KOPT-K1 (cell line): ENCODE measurements around the gene ACTRT3.

Experiments used
- H3K27ac ChIP-seq: fragments of 200-600 bp; sonication (generic); 2 replicates; pipeline ENCODE4 v1.5.1; 2016; ENCODE audit warnings: antibody characterized with exemption, mild to moderate bottlenecking, low read depth, low read length; ENCODE audit not compliant: poor library complexity, severe bottlenecking
- H3K36me3 ChIP-seq: fragments of 200-600 bp; sonication (generic); 2 replicates; pipeline ENCODE4 v1.5.1; 2017; ENCODE audit warnings: antibody characterized with exemption, mild to moderate bottlenecking, low read length, moderate library complexity; ENCODE audit not compliant: insufficient read depth
- H3K9me3 ChIP-seq: fragments of 200-600 bp; sonication (generic); 2 replicates; pipeline ENCODE4 v1.5.1; 2017; ENCODE audit warnings: antibody characterized with exemption, low read length, mild to moderate bottlenecking; ENCODE audit not compliant: insufficient read depth, poor library complexity, severe bottlenecking

Gene ACTRT3

DNA sequence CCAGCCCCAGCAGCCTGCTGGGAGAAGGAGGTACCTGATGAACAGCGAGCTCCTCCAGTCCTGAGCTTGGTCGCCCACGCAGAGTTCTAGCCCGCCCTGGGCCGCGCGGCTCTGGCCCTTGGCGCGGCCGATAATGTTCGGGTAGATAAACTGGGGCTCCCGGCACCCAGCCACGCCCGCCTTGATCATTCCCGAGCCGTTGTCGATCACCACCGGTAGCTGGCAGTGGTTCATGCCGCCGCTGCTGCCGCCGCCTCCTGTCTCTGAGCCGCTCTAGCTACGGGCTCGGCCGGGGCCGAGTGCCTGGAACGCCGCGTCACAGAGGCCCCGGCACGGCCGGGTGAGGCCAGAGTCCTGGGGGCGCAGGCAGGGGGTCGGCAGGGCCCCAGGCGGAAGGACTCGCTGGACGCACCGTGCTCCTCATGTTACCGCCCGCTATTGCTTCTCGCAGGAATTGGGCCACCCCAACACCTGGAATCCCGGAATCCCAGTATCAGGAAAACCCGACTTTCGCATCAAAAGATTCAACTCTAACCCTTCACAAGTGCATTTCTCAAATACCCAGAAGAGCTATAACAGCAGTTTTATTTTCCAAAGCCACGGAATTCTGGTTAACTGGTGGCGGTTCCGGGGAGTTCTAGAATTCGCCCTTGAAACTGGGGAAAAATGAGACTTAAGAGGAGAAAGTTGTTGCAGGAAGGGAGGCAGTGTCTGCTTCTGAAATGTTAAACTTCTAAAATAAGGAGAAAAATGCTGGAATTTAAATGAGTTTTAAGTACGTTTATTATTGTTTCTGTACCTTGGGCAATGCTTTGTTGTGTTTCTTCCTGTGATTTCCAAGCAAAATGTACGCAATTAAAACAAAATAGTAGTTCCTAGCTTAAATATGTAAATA is at the start of gene ACTRT3:
ACTRT3 (minus strand) TSS at position 275 of the 895 bp plus-strand sequence; CDS start at position 234, 41 bp downstream.
- Histone ChIP-seq H3K9me3 (no peaks in the 10 kb centered on the region), H3K27ac (peak within 1 kb of the TSS; percentile 24), H3K36me3 (peaks cover 4% of the 10 kb centered on the region)

DNA sequence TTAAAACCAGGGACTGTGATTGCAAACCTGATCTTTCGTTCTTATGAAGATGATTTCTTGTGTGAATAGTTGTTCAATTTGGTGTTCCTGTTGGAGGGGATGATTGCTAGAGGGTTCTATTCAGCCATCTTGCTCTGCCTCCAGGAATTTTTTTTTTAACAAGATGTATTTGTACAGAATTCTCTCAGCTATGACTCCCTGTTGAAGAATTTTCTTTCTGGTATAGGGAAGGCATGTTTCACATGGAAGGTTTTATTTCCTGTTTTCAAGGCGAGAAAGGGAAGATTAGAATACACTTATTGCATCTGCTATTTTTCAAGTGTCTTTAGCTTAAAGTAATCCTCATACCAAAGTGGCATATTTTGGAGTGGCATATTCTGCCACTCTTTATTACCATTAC is 49.0 kb upstream of the ACTRT3 start:
- Histone ChIP-seq H3K9me3 (peaks cover 13% of the 10 kb centered on the region), H3K27ac (no peak overlapping the region), H3K36me3 (no peaks in the 10 kb centered on the region)

DNA sequence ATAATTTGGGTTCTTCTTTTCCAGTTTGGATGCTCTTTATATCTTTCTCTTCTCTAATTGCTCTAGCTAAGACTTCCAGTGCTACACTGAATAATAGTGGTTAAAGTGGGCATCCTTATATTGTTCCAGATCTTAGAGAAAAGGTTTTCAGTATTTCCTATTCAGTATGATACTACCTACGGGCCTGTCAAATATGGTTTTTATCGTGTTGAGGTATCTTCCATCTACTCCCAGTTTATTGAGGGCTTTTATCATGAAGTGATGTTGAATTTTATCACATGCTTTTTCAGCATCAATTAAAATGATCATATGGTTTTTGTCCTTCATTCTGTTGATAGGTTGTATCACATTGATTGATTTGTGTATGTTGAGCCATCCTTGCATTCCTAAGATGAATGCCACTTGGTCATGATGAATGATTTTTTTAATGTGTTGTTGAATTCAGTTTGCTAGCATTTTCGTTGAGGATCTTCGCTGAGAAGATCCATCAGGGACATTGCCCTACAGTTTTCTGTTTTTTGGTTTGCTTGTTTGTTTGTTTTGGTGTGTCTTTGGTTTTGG is 46.3 kb upstream of the ACTRT3 start:
- Histone ChIP-seq H3K27ac (no peak overlapping the region), H3K9me3 (peaks cover 13% of the 10 kb centered on the region), H3K36me3 (no peaks in the 10 kb centered on the region)

DNA sequence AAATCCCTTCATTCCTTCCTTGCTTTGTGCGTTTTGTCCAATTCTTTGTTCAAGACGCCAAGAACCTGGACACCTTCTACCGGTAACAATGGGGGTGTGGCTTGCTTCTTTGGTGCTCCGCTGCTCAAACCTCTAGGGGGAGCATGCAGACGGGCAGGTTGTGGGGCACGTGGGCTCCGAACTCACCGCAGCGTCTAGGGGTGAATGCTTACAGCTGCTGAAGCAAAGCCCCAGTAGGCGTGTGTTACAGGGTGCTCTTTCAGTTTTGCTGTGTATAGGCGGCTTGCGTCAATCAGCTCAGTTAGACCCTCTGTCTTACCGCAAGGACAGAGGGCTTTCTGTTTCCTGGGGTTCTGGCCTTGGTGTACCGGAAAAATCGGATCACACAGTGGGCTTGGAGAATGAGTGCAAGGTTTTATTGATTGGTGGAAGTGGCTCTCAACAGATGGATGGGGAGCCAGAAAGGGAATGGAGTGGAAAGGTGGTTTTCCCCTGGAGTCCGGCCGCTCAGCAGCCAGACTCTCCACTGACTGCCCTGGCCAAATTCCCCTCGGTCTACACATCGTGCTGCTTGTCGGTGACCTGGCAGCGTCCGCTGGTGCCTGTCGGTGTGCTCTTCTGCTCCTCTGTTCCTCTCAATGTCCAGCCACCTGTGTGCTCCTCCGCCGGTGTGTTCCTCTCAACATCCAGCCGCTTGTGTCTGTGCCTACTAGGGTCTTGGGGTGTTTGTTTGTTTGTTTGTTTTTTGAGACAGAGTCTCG is 44.6 kb upstream of the ACTRT3 start:
- Histone ChIP-seq H3K9me3 (peaks cover 13% of the 10 kb centered on the region), H3K27ac (peak overlapping the region; percentile 76), H3K36me3 (no peaks in the 10 kb centered on the region)

DNA sequence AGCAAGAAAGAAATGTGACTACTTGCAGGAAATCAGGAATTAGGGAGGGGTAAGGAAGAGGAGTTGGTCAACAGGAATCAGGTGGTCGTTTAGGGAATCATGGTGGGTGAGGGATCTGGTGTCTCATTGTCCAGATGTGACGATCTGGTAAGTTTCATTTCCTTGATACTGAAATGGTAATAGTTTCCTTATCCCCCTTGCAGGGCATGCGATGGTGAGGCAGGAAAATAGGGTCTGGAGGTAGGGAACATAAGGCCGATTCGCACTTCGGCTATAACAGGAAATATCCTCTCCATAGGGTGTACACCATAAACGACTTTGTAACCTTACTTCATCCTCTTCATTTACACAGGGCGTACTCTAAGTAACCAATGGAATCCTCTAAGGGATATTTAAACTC is 43.9 kb upstream of the ACTRT3 start:
- H3K36me3 ChIP-seq = peaks cover 2% of the 10 kb centered on the region; the same call in 1 of the 2 replicates
- peaks cover 13% of the 10 kb centered on the region for H3K9me3 ChIP-seq
- peak overlapping the region; percentile 76 for H3K27ac ChIP-seq

DNA sequence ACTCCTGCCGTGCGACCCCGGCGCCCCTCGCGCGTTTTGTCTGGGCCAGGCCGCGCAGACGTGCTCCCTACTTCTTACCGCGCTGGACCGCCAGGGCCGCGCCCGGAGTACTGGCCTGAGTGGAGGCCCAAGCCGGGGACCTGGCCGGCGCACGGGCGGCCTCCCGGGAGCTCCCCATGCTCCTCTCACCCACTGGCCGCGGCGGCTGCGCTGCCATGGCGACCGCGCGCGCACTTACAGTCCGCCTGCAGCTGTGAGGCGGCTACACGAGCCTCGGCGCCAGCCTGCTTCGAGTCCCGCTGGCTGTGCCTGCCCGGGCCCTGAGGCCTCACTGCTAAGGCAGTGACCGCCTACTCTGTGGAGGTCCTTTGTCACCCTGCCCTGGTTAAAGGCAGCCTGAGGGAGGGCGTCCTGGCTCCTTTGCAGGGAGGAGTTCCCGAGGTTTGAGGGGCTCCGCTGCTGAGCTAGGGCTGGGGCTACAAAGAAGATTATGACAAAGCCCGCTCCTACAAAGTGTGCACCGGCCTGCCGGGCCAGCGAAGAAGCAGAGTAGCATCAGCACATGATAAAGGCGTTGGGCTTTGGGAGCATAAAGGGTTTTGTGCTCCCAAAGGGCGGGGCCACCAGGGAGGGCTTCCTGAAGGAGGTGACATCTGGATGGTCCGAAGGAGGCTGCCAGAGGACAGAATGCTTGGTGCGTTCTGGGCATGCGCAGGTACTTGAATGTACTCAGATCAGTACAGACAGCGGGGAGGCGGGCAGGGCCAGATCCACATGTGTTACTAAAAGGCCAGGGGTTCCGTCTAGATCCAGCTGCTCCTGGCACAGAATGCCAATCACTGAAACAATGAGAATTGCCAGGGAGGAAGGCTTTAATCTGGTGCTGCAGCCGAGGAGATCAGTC is 43.2 kb upstream of the ACTRT3 start, which contains the start of the genes LRRC34 and LRRIQ4:
LRRC34 (minus strand) TSS at position 573 of the 904 bp plus-strand sequence; CDS start at position 217, 356 bp downstream.
LRRIQ4 (plus strand) TSS at position 539 of the 904 bp plus-strand sequence. CDS start 9,052 bp downstream, outside the sequence.
- Histone ChIP-seq H3K9me3 (peaks cover 13% of the 10 kb centered on the region), H3K36me3 (peaks cover 5% of the 10 kb centered on the region; the same call in 1 of the 2 replicates), H3K27ac (peak within 1 kb of the TSS; percentile 76)

DNA sequence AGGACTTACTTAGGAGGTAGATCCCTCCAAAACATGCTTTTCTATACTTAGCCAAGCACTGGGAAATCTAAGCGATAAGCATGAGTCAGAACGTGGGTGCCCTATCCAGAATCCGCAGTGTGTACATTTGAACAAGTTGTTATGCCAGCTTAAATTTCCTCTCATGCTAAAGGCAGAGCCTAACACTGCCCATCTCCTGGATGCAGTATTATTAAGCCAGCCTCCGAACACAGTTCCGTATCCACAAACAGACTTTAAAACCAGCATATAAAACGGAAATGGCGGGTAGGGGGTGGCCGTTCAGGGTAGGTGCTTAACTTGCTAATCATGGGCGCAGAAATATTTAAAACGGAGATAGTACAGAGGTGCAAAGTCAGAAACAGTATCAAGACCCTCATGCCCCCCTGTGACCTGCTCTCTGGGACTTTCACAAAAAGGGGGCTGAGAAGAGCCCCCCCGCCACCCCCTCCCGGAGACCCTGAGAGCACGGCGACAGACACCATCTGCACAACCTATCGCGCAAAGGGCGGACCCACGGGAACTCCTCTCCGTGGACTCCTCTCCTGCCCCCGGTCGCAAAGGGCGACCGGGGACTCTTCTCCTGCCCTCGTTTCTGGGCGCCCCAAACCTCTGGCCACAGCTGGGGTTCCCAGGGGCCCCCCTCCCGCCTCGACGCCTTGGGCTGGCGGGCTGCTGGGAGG is 42.4 kb upstream of the ACTRT3 start:
- Histone ChIP-seq H3K9me3 (peaks cover 13% of the 10 kb centered on the region), H3K36me3 (peaks cover 9% of the 10 kb centered on the region), H3K27ac (peak overlapping the region; percentile 76)

DNA sequence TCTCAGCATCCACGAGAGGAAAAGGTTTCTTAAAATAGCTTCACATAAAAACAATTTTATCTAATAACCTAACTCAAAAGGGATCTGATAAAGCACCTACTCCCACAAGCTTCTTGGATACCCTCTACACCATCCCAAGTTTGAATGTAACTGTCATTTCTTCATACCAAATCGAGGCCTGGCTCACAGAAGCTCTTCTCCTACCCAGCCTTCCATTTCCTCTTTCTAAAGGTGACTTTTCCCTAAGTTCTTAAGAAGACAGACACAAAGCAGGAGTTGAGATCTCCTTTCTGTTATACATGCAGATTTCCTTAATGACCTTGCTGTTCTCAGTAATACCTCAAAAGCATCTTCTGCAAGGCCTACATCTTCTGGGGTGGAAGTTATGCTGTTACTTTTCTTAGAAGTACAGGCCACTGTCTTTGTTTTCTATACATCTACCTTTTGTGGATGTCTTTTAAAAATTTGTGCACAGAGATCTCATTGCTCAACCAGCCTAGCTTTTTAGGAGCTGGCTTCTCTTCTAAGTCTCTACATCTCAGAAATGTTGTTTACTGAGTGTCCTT is 40.0 kb upstream of the ACTRT3 start:
- peaks cover 23% of the 10 kb centered on the region for H3K36me3 ChIP-seq
- H3K9me3 ChIP-seq = no peaks in the 10 kb centered on the region
- H3K27ac ChIP-seq = peak overlapping the region; percentile 43

DNA sequence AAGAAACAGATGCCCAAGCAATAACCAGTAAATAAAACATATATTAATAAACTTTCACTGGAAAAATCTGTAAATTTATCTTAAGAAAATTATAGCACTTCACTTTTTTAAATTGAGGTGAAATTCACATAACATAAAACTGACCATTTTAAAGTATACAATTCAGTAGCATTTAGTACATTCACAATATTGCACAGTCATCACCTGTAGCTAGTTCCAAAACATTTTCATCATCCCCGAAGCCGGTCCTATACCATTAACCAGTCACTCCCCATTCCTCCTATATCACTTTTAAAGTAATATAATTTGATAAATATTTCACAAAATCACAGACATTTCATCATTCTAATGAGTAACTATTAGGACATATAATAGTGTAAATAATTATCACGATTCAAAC is 35.3 kb upstream of the ACTRT3 start:
- no peak overlapping the region for H3K27ac ChIP-seq
- H3K36me3 ChIP-seq = peaks cover 66% of the 10 kb centered on the region
- H3K9me3 ChIP-seq = no peaks in the 10 kb centered on the region

DNA sequence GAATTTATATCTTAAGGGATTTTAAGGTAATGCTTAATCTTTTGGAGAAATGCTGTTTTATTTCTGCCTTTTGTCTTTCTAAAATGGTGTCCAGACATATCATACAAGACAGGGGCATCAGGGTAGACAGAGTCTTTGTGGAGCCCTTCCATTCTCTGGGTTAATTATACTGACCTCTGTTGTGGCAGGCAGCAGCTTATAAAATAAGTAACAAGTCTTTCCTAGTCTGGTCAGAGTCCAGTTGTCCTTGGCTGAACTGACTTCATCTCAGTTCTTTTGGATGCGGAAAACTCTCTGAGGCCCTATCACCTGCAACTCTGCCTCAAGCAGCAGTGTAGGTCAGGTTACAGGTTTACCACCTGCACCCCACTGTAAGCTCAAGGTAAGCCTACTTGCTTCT is 23.0 kb upstream of the ACTRT3 start:
- H3K36me3 ChIP-seq = peaks cover 87% of the 10 kb centered on the region
- no peak overlapping the region for H3K27ac ChIP-seq

DNA sequence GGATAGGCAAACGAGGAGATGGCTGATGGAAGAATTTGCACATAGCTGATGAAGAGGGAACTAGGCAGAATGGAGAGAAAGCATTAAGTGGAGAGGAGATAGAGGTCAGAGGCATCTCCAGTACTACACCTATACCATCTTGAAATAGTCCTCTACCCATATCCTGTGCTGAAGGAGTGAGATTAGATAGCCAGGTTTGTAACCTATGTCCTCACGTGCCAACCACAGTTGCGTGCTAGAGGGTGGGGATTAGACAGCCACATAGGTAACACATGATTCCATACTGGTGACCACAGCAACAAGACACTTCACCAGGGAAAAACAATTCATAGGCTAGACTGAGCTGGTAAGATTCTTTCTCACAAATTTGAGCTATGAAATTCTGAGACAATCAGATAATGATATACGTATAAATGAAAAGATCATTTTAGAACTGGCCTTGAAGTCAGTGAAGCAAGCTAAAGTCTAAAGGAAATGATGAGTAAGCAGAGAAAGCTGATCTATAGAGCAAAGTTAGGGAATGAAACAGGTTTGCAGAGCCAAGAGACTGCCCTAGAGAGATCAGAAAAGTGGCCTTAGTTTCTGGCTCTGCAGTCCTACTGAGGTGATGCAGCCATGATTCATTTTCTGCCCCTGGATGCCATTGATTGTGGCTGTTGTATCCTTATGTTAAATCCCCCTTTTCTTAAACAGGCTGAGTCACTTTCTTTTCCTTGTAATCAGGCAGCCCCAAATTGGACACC is 21.5 kb upstream of the ACTRT3 start:
- no peaks in the 10 kb centered on the region for H3K9me3 ChIP-seq
- H3K27ac ChIP-seq = no peak overlapping the region
- H3K36me3 ChIP-seq = peaks cover 87% of the 10 kb centered on the region

More for the DNA sequence above, 23.0 kb upstream of the ACTRT3 start:
- no peaks in the 10 kb centered on the region for H3K9me3 ChIP-seq

DNA sequence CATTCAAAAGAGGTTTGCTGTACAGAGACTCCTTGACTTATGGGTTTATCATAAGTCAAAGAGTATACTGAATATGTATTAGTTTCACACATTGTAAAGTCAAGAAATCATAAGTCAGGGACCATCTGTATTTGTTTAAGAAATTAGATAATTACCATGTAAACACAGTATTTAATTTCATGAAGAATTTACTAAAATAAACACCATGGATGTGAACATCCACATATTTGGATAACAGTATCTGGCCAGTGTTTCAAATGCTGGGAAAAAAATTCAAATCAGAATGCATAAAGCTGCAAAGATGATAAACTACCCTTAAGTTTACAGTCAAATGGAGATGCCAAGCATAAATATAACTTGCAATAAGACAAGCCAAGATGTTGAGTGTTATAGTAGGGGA is 20.9 kb upstream of the ACTRT3 start:
- Histone ChIP-seq H3K36me3 (peaks cover 87% of the 10 kb centered on the region), H3K9me3 (no peaks in the 10 kb centered on the region), H3K27ac (no peak overlapping the region)

DNA sequence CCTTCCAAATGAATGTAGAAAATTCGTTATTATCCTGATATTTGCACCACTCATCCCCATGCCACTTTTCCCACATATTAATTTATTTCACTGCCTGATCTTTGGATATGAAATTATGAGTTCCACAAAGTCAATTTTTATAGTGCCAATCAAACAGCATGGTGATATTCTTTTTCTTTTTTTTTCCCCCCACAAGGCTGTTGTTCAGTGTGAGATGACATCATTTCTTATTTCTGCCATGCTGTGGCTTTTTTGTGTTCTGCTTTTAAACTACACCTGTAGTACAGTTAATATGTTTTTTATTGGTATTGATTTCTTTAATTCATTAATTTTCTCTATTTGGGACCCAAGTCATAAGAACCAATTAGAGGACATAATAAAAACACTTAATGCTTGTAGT is 18.4 kb upstream of the ACTRT3 start:
- Histone ChIP-seq H3K9me3 (no peaks in the 10 kb centered on the region), H3K27ac (no peak overlapping the region), H3K36me3 (peaks cover 100% of the 10 kb centered on the region)
